ENCODE measurements around the gene PARP2.

PARP2 gene

DNA sequence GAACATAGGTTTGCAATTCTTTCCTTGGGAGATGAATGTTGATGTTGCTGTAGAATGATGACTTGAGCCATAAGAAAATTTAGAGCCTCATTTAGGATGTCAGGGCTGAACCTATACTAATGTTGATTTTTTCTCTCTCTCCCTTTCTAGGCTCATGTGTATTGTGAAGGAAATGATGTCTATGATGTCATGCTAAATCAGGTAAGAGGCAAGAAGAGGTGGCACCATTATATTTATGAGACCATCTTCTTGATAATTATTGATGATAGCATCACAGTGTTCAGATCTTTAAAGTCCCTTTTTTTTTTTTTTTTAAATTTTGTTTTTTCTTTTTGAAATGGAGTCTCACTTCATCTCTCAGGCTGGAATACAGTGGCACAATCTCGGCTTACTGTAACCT is 3.3 kb downstream of the PARP2 start:
- H4K12ac ChIP-seq (ENCODE audit: low read depth, low read length): no peak overlapping the region
- no peak overlapping the region for H3K9ac ChIP-seq (ENCODE audit: low read length)
- H3K18ac ChIP-seq (ENCODE audit: low read length): no peak overlapping the region
- H4K91ac ChIP-seq (ENCODE audit: low read depth, low read length): no peak overlapping the region
- H3K79me2 ChIP-seq (ENCODE audit: control insufficient read depth, insufficient read depth, low read length, poor library complexity): no peaks in the 10 kb centered on the region
- H4K8ac ChIP-seq (ENCODE audit: low read depth, low read length): no peak overlapping the region
- H2BK120ac ChIP-seq (ENCODE audit: insufficient read depth, low read length, poor library complexity): no peak overlapping the region
- no peak overlapping the region for H3K4ac ChIP-seq (ENCODE audit: low read depth, low read length)
- H2BK5ac ChIP-seq (ENCODE audit: low read depth, low read length, poor library complexity): no peak overlapping the region
- WGBS (ENCODE audit: extremely low coverage, insufficient coverage, insufficient read length): no CpG with 5 or more reads among the region's 1 CpG
- DNase-seq: no peak
- no peak overlapping the region for H2AK5ac ChIP-seq (ENCODE audit: low read length)
- no peaks in the 10 kb centered on the region for H3K27me3 ChIP-seq (ENCODE audit: insufficient read depth, low read length)
- peaks cover 20 to 35% of the 10 kb centered on the region in 2 experiments for H3K36me3 ChIP-seq (ENCODE audit: control insufficient read depth in 1 of 2, insufficient read depth in 2 of 2, low read length in 2 of 2)
- no peak overlapping the region for H3K23ac ChIP-seq (ENCODE audit: low read length)
- no peak overlapping the region for H3K4me2 ChIP-seq (ENCODE audit: low read length)
- H3K79me1 ChIP-seq (ENCODE audit: low read length): peaks cover 5% of the 10 kb centered on the region
- H3K9me3 ChIP-seq (ENCODE audit: insufficient read depth, low read depth, low read length): no peaks in the 10 kb centered on the region
- no peak overlapping the region for H3K27ac ChIP-seq (ENCODE audit: low read depth, low read length)
- H3K4me3 ChIP-seq (ENCODE audit: low read depth, low read length): no peak overlapping the region
- no peak overlapping the region for H3K14ac ChIP-seq (ENCODE audit: low read length)
- no peaks in the 10 kb centered on the region for H3K4me1 ChIP-seq (ENCODE audit: control insufficient read depth in 1 of 2, insufficient read depth in 2 of 2, low read length in 2 of 2)
- no peak overlapping the region for H2BK12ac ChIP-seq (ENCODE audit: low read length)
- no peak overlapping the region for H2AFZ ChIP-seq (ENCODE audit: insufficient read depth, low read length, poor library complexity)

DNA sequence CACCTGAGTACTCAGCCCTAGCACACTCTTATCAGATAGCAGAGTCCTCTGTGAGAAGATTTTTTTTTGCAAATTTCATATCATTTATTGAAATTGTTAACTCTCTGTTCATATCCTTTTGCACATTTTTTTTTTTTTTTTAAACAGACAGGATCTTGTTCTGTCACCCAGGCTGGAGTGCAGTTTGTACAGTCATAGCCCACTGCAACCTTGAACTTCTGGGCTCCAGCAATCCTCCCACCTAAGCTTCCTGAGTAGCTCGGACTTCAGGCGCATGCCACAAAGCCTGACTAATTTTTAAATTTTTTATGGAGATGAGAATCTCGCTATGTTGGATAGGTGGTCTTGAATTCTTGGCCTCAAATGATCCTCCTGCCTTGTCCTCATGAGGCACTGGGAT is 4.3 kb downstream of the PARP2 start:
- Histone ChIP-seq H3K23ac (ENCODE audit: low read length) (no peak overlapping the region), H2BK5ac (ENCODE audit: low read depth, low read length, poor library complexity) (no peak overlapping the region), H4K12ac (ENCODE audit: low read depth, low read length) (no peak overlapping the region), H3K4ac (ENCODE audit: low read depth, low read length) (no peak overlapping the region), H3K9me3 (ENCODE audit: insufficient read depth, low read depth, low read length) (no peaks in the 10 kb centered on the region), H3K27me3 (ENCODE audit: insufficient read depth, low read length) (no peaks in the 10 kb centered on the region), H3K79me1 (ENCODE audit: low read length) (peaks cover 3% of the 10 kb centered on the region), H2AFZ (ENCODE audit: insufficient read depth, low read length, poor library complexity) (no peak overlapping the region), H3K9ac (ENCODE audit: low read length) (no peak overlapping the region), H3K18ac (ENCODE audit: low read length) (no peak overlapping the region), H3K4me3 (ENCODE audit: low read depth, low read length) (no peak overlapping the region), H3K4me1 (ENCODE audit: control insufficient read depth in 1 of 2, insufficient read depth in 2 of 2, low read length in 2 of 2) (no peaks in the 10 kb centered on the region), H3K4me2 (ENCODE audit: low read length) (no peak overlapping the region), H3K27ac (ENCODE audit: low read depth, low read length) (no peak overlapping the region), H3K14ac (ENCODE audit: low read length) (no peak overlapping the region), H2BK12ac (ENCODE audit: low read length) (no peak overlapping the region), H3K36me3 (ENCODE audit: control insufficient read depth in 1 of 2, insufficient read depth in 2 of 2, low read length in 2 of 2) (peaks cover 24 to 42% of the 10 kb centered on the region in 2 experiments), H4K8ac (ENCODE audit: low read depth, low read length) (no peak overlapping the region), H4K91ac (ENCODE audit: low read depth, low read length) (no peak overlapping the region), H3K79me2 (ENCODE audit: control insufficient read depth, insufficient read depth, low read length, poor library complexity) (no peaks in the 10 kb centered on the region), H2AK5ac (ENCODE audit: low read length) (no peak overlapping the region), H2BK120ac (ENCODE audit: insufficient read depth, low read length, poor library complexity) (no peak overlapping the region)
- no peak for DNase-seq
- no CpG with 5 or more reads among the region's 3 CpGs for WGBS (ENCODE audit: extremely low coverage, insufficient coverage, insufficient read length)

GRCh38 chr14:20350282-20350681 is 6.8 kb downstream of the PARP2 start:
- H4K91ac ChIP-seq (ENCODE audit: low read depth, low read length): no peak overlapping the region
- no peak overlapping the region for H2BK120ac ChIP-seq (ENCODE audit: insufficient read depth, low read length, poor library complexity)
- no peak overlapping the region for H3K4me2 ChIP-seq (ENCODE audit: low read length)
- no peaks in the 10 kb centered on the region for H3K4me1 ChIP-seq (ENCODE audit: control insufficient read depth in 1 of 2, insufficient read depth in 2 of 2, low read length in 2 of 2)
- no peak overlapping the region for H4K8ac ChIP-seq (ENCODE audit: low read depth, low read length)
- no CpG with 5 or more reads among the region's 2 CpGs for WGBS (ENCODE audit: extremely low coverage, insufficient coverage, insufficient read length)
- H3K27ac ChIP-seq (ENCODE audit: low read depth, low read length): no peak overlapping the region
- DNase-seq: no peak
- no peak overlapping the region for H2BK5ac ChIP-seq (ENCODE audit: low read depth, low read length, poor library complexity)
- no peaks in the 10 kb centered on the region for H3K9me3 ChIP-seq (ENCODE audit: insufficient read depth, low read depth, low read length)
- no peak overlapping the region for H3K4ac ChIP-seq (ENCODE audit: low read depth, low read length)
- no peaks in the 10 kb centered on the region for H3K27me3 ChIP-seq (ENCODE audit: insufficient read depth, low read length)
- H3K79me2 ChIP-seq (ENCODE audit: control insufficient read depth, insufficient read depth, low read length, poor library complexity): no peaks in the 10 kb centered on the region
- no peak overlapping the region for H2AFZ ChIP-seq (ENCODE audit: insufficient read depth, low read length, poor library complexity)
- no peaks in the 10 kb centered on the region for H3K79me1 ChIP-seq (ENCODE audit: low read length)
- no peak overlapping the region for H3K9ac ChIP-seq (ENCODE audit: low read length)
- H3K23ac ChIP-seq (ENCODE audit: low read length): no peak overlapping the region
- H3K36me3 ChIP-seq (ENCODE audit: control insufficient read depth in 1 of 2, insufficient read depth in 2 of 2, low read length in 2 of 2): peaks cover 35 to 51% of the 10 kb centered on the region in 2 experiments
- no peak overlapping the region for H3K14ac ChIP-seq (ENCODE audit: low read length)
- H2BK12ac ChIP-seq (ENCODE audit: low read length): no peak overlapping the region
- no peak overlapping the region for H4K12ac ChIP-seq (ENCODE audit: low read depth, low read length)
- H3K18ac ChIP-seq (ENCODE audit: low read length): no peak overlapping the region
- H2AK5ac ChIP-seq (ENCODE audit: low read length): no peak overlapping the region
- no peak overlapping the region for H3K4me3 ChIP-seq (ENCODE audit: low read depth, low read length)

DNA sequence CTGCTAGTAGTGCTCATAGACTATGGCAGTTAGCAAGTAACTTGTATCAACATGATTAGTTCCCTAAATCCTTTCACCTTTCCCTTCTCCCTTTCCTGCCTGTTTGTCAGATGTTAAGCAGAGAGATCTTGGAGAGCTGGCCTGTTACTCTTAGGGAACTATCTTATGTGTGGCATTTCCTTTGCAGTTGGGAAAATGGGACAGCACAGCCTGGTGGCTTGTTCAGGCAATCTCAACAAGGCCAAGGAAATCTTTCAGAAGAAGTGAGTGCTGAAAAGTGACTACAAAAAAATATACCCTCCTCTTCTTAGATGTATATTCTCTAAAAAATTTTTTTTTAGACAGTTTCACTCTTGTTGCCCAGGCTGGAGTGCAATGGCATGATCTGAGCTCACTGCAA is 7.4 kb downstream of the PARP2 start:
- Histone ChIP-seq H3K4me1 (ENCODE audit: control insufficient read depth in 1 of 2, insufficient read depth in 2 of 2, low read length in 2 of 2) (no peaks in the 10 kb centered on the region), H2AFZ (ENCODE audit: insufficient read depth, low read length, poor library complexity) (no peak overlapping the region), H2BK120ac (ENCODE audit: insufficient read depth, low read length, poor library complexity) (no peak overlapping the region), H3K23ac (ENCODE audit: low read length) (no peak overlapping the region), H2BK5ac (ENCODE audit: low read depth, low read length, poor library complexity) (no peak overlapping the region), H4K12ac (ENCODE audit: low read depth, low read length) (no peak overlapping the region), H3K14ac (ENCODE audit: low read length) (no peak overlapping the region), H3K36me3 (ENCODE audit: control insufficient read depth in 1 of 2, insufficient read depth in 2 of 2, low read length in 2 of 2) (peaks cover 35 to 49% of the 10 kb centered on the region in 2 experiments), H3K9ac (ENCODE audit: low read length) (no peak overlapping the region), H3K4me3 (ENCODE audit: low read depth, low read length) (no peak overlapping the region), H2AK5ac (ENCODE audit: low read length) (no peak overlapping the region), H2BK12ac (ENCODE audit: low read length) (no peak overlapping the region), H3K79me1 (ENCODE audit: low read length) (no peaks in the 10 kb centered on the region), H3K27ac (ENCODE audit: low read depth, low read length) (no peak overlapping the region), H3K79me2 (ENCODE audit: control insufficient read depth, insufficient read depth, low read length, poor library complexity) (no peaks in the 10 kb centered on the region), H3K18ac (ENCODE audit: low read length) (no peak overlapping the region), H3K27me3 (ENCODE audit: insufficient read depth, low read length) (no peaks in the 10 kb centered on the region), H3K4ac (ENCODE audit: low read depth, low read length) (no peak overlapping the region), H3K4me2 (ENCODE audit: low read length) (no peak overlapping the region), H4K8ac (ENCODE audit: low read depth, low read length) (no peak overlapping the region), H3K9me3 (ENCODE audit: insufficient read depth, low read depth, low read length) (no peaks in the 10 kb centered on the region), H4K91ac (ENCODE audit: low read depth, low read length) (no peak overlapping the region)
- no peak for DNase-seq
